Measurements from ENCODE around the gene DOCK2.

The DOCK2 gene

DNA sequence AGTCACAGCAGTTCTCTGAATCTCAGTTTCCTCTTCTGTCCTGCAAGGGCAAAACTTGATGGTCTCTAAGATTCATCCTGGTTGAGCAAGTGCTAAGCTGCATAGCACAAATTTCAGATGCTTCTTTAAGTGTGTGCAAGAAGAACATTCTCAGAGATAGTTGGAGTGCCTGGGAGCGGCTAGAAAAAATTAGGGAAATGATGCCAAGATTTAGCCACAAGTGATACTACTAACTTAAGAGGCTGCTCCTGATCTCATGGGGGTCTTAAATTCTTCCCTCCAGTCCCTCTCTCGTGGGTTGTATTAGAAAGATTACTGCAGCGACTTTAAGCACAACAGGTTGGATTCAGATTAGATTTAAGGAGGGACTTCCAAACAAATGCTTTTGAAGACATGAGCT, 319.1 kb downstream of the DOCK2 start:
- DNase-seq: no peak

DNA sequence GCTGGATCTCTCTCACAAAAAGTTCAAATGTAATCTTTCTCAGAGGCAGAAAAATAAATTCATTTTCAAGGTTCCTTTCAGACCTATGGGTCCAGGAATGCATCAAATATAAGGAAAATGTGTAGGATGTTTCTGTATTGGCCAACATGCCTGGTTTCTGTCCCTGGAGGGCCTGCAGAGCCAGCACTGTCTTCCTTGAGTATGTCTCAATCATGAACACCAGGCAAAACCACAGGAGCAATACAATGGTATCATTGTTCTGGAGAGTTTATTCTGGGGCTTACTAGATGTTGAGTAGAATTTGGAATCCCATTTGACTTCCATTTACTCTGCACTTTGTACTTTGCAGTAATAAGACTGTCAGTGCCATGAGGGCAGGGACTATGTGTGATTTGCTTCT, 319.7 kb downstream of the DOCK2 start:
- no peak for DNase-seq

DNA sequence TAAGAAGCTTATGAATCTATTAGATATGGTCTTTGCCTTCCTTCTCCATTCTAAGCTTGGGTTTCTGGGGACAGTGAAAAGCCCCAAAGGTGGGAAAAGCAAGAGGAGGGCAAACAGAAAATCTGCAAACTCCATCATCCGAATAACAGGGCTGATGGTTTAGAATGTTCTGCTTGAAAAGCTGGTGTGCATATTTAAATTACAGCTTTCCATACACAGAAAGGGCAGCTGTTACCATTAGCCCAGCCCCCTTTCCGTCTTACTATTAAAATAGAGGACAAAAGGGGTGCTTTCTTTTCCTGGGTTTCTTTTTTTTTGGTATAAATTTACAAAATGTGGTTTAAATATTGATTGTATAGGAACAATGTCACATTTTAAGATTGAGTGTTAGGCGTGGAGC, 321.2 kb downstream of the DOCK2 start:
- no peak for DNase-seq

DNA sequence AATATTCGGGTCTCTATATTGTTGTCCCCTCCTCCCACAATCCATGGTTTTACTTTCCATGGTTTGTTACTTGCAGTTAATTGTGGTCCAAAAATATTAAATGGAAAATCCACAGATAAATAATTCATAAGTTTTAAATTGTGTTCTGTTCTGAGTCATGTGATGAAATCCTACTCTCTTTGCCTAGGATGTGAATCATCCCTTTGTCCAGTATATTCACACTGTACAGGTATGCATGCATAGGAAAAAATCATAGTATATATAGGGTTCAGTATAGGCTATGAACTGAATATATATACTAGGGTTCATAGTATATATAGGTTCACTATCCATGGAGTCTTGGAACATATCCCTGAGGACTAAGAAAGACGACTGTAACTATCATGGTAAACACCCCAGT, 323.6 kb downstream of the DOCK2 start:
- DNase-seq: no peak

DNA sequence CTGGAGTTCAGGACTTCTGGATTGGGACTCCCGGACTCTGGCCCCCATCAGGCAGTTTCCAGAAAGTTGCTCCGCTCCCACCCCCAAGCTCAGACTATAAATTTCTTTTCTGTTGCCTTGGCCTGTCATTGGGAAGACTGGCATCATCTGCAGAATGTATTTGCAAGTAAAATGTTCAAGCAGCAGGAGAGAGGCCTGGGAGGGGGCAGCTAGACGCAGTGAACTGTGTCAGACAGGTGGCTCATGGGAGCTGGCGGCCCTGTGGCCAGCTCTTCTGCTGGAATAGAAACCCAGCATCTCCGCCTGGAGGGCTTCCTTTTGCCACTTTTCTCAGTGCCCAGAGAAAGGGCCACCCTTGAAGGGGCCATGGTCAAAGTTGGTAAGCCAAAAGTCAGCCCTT, 327.2 kb downstream of the DOCK2 start:
- DNase-seq: no peak

DNA sequence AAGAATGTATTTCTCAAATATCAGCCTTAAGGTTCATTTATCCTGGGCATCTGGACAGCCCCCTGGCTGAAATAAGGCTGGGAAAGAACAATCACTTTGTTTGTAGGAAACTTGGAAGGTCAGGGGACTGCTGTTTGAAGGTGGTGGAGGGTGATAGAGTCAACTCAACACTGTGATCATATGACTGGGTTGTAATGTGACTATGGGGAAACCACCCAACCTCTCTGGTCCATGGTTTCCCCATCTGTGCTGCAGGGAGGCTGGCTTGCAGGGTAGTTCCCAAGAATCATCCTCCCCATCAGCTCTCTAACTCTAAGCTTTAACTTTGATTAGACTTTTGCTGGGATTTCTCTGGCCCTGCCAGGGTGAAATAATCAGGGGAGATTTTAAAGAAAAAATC, 333.3 kb downstream of the DOCK2 start:
- no peak for DNase-seq

DNA sequence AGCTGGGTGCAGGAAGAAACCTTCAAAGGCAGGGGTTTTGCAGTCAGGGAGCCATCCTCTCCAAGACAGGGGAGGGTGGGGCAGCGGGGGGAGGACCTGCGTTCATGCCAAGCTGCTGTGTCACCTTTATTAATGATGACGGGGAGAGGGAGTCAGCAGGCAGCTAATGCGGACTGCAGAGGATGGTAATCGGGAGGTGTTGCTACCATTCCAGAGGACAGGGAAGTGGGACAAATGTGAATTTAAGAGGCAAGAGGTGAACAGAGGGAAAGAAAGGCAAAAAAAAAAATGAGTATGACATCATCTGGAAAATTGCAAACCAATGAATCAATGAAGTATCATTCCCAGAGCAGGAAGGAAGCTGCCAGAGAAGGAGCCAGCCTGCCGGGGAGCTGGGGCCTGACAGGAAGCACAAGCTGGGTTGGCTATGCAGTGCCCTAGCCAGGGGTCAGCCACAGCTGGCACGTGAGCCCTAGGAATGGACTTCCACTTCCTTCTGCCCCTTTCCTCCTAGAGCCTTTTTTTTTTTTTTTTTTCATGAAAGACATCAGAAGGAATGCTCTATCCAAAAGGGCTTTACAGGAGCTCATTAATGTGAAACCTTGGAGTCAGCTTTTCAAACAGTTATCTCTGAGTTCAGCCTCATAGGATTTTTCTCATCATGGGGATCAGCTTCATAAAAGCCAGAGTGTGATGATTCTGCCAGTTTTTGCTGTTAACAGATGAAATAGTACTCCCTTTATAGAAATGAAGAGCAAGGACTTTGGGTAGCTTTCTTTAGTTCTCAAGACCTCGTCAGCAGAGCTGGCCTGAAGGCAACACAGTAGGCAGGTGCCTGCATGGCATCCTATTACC, 334.1 kb downstream of the DOCK2 start:
- DNase-seq: no peak

DNA sequence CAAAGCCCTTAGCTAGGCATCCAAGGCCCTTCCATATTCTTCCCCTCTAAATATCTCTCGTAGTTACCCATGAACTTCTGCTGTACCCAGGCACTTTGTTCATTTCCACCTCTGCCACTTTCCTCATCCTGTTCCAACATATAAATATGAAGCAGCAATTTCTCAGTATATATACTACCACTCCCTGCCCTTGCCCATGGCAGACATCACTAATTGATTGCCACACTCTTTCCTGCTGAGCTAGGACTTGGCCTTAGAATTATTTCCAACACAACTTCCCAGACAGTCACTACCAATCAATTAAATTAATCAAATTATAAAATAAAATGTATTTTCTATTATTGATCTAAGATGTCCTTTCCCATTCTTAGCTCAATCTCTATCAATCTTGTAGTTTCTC, 334.7 kb downstream of the DOCK2 start:
- no peak for DNase-seq

DNA sequence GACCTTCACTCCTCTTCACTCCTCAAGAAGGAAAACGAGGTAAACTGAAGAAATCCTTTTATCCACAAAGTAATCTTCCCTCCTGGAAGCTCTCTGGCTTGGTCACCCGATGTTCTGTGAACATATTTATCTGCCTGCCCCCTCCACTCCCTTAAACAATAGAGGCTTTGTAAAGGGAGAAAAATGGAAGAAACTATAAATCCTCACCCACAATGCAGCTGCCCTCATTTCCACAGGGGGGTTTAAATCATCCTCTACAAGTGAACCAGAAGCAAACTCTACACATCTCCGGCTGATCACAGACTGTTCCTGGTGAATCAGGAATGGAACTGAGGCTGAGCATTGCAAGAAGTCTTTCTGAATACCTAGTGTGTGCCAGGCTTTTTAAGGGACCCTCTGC, 336.0 kb downstream of the DOCK2 start:
- DNase-seq: no peak

DNA sequence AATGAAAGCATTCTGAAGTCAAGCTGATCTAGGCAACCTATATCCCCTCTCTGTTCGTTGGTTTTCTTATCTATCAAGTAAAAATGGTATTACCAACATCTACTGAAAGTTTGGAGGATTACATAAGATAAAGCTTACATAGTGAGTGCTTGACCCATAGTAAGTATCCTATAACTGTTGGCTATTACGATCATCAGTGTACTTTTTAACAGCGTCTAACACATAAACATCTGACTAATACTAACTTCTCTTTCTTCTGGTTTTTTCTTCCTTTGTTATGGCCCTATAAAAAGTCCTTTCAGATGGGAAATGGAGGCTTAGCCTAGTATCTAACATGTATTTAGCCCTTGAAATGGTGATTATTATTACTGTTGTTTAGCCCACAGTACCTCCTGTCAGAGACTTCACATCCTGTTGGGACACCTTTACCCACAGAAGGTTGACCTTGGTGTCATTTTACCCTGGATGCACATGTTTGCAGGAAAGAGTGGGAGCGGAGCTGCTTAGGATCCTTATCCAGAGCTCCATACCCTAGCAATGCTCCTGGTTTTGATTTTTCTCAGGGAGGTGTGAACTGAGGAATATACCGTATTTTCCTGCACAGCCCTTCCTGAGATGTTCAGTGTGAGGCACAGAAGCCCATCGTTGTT, 337.2 kb downstream of the DOCK2 start:
- DNase-seq: no peak

DNA sequence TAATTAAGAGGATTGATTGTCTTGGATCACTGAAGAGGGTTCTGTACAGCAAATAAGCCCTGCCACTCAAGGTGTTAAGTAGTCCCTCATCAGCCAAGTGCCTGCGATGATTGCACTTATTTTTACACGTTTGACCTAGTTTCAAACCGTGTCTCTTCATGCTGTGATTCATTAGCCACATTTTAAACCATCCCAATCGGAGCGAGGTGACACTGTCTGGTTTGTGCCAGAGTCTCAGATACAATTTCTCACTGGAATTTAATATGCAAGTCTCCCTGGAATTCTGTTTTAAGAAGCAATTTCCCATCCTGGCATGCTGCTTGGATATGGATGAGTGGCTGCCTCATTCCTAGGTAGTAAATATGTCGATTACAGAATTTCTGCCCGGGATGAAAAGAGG, 341.6 kb downstream of the DOCK2 start:
- DNase-seq: no peak

DNA sequence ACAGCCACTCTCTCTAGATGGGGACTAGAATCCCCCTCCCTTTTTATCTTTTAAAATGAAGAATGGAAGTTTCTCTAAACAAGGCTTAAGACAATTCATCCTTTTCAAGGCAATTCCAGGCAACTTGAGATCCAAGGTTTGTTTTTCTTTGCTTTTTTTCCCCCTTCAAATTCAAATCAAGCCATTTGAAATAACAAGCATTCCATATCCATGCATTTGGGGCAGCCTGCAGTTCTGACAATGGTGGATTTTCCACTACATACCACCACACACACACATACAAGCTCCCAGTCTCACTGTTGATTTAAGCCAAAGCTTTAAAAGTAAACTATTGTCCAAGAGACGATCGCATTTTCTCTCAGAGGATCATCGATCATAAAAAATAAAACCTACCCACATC, 342.8 kb downstream of the DOCK2 start:
- no peak for DNase-seq

DNA sequence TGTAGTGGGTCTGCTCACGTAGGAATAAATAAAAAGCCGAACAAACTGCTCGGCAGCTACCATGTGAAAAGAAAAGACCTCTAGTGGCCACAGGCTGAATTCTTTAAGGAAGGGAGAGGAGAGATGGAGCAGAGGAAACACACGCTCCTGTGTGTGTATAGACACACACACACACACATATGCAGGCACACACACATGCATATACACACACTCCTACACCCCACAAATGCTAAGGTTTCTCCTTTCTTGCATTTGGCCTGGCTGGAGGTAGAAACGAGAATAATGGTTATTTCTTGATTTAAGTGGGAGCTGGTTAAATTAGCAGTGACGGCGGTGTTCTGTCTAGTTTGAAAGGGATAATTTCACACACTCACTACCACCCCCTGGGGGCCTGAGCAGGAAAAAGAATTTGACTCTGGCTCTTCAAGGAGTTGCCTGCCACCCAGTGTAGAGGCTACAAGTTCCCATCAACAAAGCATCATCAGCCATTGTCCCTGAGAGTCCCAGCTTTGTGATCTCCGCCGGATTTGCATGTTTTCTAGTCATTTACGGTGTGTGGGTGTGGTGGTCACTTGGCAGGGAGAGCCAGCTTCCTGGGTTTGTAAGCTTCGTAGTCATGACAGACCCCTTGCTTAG, 343.5 kb downstream of the DOCK2 start, which contains the start of gene INSYN2B:
TSS of gene INSYN2B (minus strand) at position 78 of the 636 bp plus-strand sequence. CDS start 96,597 bp downstream, outside the sequence.
- DNase-seq: no peak

DNA sequence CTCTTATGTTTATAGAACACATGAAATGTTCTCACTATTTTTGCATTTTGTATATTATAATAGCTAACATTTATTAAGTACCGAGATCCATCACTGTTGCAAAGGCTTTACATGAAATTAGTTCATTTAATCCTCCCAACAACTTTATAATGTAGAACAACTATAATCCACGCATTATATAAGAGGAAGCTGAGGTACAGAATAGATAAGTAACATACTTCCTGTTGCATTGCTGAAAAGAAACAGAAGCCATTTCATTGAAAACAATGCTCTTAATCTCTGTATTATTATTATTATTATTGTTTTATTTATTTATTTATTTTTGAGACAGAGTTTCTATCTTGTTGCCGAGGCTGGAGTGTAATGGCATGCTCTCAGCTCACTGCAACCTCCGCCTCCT, 351.1 kb downstream of the DOCK2 start:
- no peak for DNase-seq

DNA sequence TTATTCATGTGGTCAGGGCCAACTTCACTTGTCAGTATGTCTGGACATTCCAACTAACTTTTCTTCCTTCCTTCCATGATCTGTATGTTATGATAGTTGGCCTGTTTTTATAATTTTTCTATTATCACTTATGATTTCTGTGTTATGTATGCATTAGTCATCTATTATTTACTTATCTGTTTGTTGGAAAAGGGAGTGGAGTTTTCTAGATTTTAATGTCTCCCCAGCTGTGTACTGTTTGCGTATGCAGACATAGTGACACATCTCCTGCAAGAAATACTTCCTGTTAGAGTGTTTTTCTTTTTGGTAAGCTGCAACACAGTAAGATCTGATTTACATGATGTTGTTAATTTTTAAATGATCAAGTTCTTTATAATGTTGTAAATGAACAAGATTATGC, 351.9 kb downstream of the DOCK2 start:
- DNase-seq: no peak

DNA sequence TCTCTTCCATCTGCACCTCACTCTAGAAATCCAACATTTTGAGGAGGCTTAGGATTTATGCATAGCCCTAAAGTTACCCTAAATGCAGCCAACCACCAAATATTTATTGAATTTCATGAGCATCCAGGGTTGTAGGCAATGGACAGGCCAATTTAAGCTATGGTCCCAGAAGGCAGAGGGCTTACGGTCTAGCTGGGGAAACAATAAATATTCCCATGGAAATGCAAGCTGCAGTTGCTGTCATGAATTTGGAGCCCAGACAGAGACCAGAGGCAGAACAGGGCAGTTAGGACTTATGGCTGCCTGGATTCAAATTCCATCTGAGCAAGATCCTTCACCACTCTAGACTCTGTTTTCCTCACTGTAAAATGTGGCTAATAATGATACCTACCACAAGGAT, 352.3 kb downstream of the DOCK2 start:
- no peak for DNase-seq

DNA sequence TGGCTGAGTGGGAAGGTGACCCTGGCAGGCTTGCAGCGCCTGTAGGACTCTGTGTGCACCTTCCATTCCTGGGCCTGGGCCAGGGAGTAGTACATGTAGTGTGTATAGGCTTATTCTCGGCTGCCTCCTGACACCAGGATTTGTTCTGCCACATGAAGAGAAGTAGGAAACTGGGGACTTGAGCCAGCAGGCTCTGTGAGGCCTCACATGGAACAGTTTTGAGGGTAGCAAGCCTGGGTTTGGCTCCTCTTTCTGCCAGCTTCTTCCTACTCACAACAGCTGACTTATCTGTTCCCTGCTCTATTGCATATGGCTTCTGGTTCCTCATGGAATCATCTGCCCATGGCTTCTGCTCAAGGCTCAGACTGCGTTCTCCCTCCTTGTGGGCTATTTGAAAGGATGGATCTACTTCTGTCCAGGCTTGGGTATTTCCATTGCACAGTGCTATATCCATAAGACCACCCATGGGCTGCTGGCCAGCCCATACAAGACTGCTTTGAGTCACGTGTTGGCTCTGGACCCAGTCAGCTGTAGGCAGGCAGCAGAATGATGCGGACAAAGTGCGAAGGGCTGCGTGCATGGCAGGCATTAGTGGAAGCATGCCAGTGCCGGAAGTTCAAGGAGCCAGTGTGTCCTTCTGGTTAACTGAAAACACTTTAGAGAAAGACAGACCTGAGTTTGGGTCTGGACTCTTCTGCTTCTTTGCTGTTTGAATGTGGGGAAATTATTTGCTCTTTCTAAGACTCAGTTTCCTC, 354.2 kb downstream of the DOCK2 start:
- no peak for DNase-seq

DNA sequence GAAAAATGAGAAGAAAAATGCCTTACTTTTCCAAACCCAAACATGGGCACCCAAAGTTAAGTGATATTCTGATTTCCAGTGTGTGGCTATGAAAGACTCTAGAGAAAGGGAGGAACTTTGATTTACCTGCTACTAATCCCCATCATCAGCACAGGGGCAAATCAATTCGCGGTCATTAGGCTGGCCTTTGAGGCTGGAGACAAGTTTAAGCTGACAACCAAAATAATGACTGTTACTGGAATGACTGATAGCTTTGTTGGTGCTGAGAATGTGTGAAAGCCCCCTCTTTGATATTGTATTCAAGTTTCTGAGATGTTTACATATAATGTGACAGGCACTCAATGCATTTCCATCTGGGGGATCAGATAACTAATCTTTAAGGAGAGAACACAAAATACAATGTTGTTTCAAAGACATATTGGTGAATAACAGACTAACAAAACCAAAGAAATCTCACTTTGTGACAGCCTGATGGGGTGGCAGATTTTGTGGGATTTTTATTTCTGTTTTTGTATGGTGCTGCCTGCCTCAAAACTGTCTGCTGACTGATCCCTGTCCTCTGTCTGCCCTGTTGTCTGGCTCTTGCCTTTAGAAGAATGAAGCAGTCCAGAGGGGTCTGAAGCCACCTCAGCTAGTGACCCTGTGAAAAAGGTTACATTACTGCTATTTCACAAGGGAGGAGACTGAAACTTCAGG, 355.9 kb downstream of the DOCK2 start:
- DNase-seq: no peak

DNA sequence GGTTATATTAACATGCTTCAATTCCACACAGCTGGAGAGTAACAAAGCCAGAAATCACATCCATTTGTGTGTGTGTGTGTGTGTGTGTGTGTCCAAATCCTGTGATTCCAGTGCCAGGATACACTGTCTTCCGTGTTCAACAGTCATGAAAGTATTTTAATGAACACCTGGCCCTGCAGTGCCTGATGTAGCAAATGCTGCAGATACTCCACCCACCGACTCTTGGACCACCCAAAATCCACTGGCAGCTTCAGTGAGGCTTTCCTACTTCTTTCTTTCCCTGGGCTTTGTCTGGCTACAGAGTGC, 356.4 kb downstream of the DOCK2 start:
- DNase-seq: no peak

DNA sequence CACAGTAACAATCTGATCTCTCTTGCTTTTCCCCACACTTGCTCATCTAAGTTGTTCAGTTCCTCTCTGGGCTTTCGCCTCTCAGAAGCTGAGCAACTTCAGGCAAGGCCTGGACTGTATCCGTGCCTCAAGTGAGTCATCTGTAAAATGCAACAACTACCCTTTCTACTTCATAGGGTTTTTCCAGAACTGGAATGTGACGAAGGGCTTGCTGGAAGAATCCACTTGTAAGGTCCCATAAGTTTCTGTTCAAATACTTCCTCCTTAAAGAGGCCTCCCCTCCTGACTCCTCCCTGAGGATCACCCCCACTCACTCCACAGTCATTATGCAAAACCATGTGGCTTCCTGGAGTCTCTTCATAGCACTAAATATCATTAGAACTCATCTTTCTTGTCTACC, 360.7 kb downstream of the DOCK2 start:
- no peak for DNase-seq

DNA sequence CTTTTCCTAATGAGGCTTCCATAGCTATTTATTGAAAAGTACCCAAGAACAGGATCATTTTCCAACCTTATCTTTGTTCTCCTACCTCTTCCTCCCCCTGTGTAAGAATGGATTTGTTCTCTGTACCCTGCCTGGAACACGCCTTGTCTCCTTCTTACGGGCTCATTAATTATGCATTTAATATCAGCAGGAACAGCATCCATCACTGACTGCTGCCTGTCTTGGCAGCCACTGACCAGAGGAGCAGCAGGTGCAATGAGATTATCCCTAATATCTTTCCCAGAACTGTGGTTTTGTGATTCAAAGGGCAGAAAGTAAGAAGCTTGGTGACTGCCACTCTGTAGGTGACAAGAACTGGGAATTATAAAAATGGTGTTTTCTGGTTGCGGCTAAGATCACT, 362.5 kb downstream of the DOCK2 start:
- DNase-seq: no peak

DNA sequence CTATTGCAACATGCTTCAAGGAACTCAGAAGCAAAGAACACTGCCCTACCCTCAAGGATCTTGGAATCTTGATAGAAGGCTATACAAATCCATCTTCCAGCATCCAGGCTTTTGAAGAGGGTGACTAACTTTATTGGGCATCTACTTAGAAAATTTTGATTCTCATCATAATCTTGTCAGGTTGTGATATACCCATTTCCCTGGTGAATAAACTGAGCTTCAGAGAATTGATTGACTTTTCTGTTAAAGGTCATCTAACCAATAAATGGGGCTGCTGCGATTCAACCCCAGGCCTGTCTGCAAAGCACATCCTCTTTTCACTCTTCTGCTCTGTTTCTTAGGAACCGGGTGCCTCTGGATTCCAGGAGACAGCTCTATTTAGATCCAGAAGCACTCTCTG, 363.1 kb downstream of the DOCK2 start:
- no peak for DNase-seq

DNA sequence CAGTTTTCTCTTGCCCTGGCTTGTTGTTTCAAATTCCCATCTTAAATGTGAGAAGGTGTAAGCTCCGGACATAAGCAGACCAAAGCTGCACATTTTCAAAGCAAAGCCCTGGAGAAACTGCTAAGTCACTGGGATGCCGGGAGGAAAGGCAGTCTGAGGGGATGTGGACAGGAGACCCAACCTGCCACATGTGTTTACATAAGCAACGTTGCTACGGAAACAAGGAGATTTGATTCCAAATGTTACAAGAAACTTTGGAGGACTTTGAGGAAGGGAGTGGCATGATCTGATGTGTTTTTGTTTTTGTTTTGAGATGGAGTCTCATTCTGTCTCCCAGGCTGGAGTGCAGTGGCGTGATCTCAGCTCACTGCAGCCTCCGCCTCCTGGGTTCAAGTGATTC, 368.9 kb downstream of the DOCK2 start:
- no peak for DNase-seq
